ENCODE data around the gene WDR90.

GRCh38 chr16:641326-642188 is 7.6 kb upstream of the WDR90 start, which contains the start of gene MCRIP2:
- TF ChIP-seq CTCF (IDR thresholded peaks at IDR 0.05): no peak
- no peak for TF ChIP-seq POLR2A (IDR thresholded peaks at IDR 0.05)
